WTC11 (cell line): ENCODE measurements around the gene LPIN3. TPM values are rescaled to one million over a fixed set of nuclear protein-coding genes. Genes with fewer than 3 reads are reported as not detected.

Experiments
- ATAC-seq: fragments of 200-7000 bp; cut with Tn5 transposase; 2 replicates; pipeline ENCODE4 v1.10.0; 2021; ENCODE audit warnings: mild to moderate bottlenecking, moderate library complexity
- CTCF ChIA-PET: fragments of 300-600 bp; sonication (Branson Sonifier 250); formaldehyde crosslinking; loops from one replicate; lab custom pipeline; 2021; ENCODE audit warnings: antibody characterized with exemption; lab: Charles Lee
- POLR2A ChIA-PET: fragments of 350-600 bp; sonication (Branson Sonifier 250); formaldehyde crosslinking; loops from one replicate; lab custom pipeline; 2021; ENCODE audit warnings: antibody characterized with exemption; lab: Charles Lee
- DNase-seq: peaks from one replicate; pipeline ENCODE4 v3.0.0; 2021; ENCODE audit warnings: low spot score
- H3K27ac Mint-ChIP-seq: 2 replicates; pipeline ENCODE4 v1.8.0; 2021; ENCODE audit warnings: mixed read lengths
- H3K27me3 Mint-ChIP-seq: 2 replicates; pipeline ENCODE4 v1.8.0; 2021; ENCODE audit warnings: low read depth, mild to moderate bottlenecking, moderate library complexity, mixed read lengths
- H3K36me3 Mint-ChIP-seq: 2 replicates; pipeline ENCODE4 v1.8.0; 2021; ENCODE audit warnings: mixed read lengths
- H3K4me1 Mint-ChIP-seq: 2 replicates; pipeline ENCODE4 v1.8.0; 2022; ENCODE audit warnings: mixed read lengths
- H3K4me3 Mint-ChIP-seq: 2 replicates; pipeline ENCODE4 v1.8.0; 2021; ENCODE audit warnings: mild to moderate bottlenecking, moderate library complexity, mixed read lengths
- H3K9me3 Mint-ChIP-seq: 2 replicates; pipeline ENCODE4 v1.8.0; 2021; ENCODE audit warnings: mixed read lengths
- FOXK1 ChIP-seq: sonication (generic); formaldehyde crosslinking; IDR thresholded peaks from 2 replicates; pipeline ENCODE4 v1.8.0; 2022; ENCODE audit warnings: mild to moderate bottlenecking, moderate library complexity, missing genetic modification reagents
- FOXP1 ChIP-seq: sonication (generic); formaldehyde crosslinking; IDR thresholded peaks from 2 replicates; pipeline ENCODE4 v1.8.0; 2022; ENCODE audit warnings: missing genetic modification reagents, mild to moderate bottlenecking, moderate library complexity, borderline replicate concordance
- HMGA2 ChIP-seq: fragments of 250-450 bp; sonication (Bioruptor Pico); IDR thresholded peaks from 2 replicates; pipeline ENCODE4 v1.4.0; 2021; ENCODE audit warnings: mild to moderate bottlenecking, moderate library complexity
- NFYB ChIP-seq: sonication (generic); formaldehyde crosslinking; conservative IDR thresholded peaks from 2 replicates; pipeline ENCODE4 v1.8.0; 2022; ENCODE audit warnings: low read depth, missing genetic modification reagents
- NR1H2 ChIP-seq: sonication (generic); formaldehyde crosslinking; IDR thresholded peaks from 2 replicates; pipeline ENCODE4 v1.9.0; 2021; ENCODE audit warnings: mild to moderate bottlenecking, moderate library complexity, missing genetic modification reagents
- NR2C2 ChIP-seq: sonication (generic); formaldehyde crosslinking; IDR thresholded peaks from 2 replicates; pipeline ENCODE4 v1.8.0; 2022; ENCODE audit warnings: mild to moderate bottlenecking, missing genetic modification reagents
- NR3C1 ChIP-seq: sonication (generic); formaldehyde crosslinking; conservative IDR thresholded peaks from 2 replicates; pipeline ENCODE4 v1.8.1; 2023; ENCODE audit warnings: low read depth, mild to moderate bottlenecking, missing genetic modification reagents
- PRRX2 ChIP-seq: fragments of 250-450 bp; sonication (Bioruptor Pico); IDR thresholded peaks from 2 replicates; pipeline ENCODE4 v1.8.0; 2021; ENCODE audit warnings: mild to moderate bottlenecking
- SMAD4 ChIP-seq: sonication (generic); formaldehyde crosslinking; IDR thresholded peaks from 2 replicates; pipeline ENCODE4 v1.8.0; 2022; ENCODE audit warnings: mild to moderate bottlenecking, missing genetic modification reagents
- TEAD1 ChIP-seq: sonication (generic); formaldehyde crosslinking; IDR thresholded peaks from 2 replicates; pipeline ENCODE4 v1.8.0; 2022; ENCODE audit warnings: mild to moderate bottlenecking, missing genetic modification reagents
- TP53 ChIP-seq: sonication (generic); formaldehyde crosslinking; IDR thresholded peaks from 2 replicates; pipeline ENCODE4 v1.8.1; 2023; ENCODE audit warnings: mild to moderate bottlenecking, missing genetic modification reagents
- ZNF121 ChIP-seq: sonication (generic); formaldehyde crosslinking; IDR thresholded peaks from 2 replicates; pipeline ENCODE4 v1.8.0; 2023; ENCODE audit warnings: missing genetic modification reagents
- ZNF219 ChIP-seq: sonication (generic); formaldehyde crosslinking; IDR thresholded peaks from 2 replicates; pipeline ENCODE4 v1.8.0; 2023; ENCODE audit warnings: missing genetic modification reagents, mild to moderate bottlenecking, borderline replicate concordance
- total RNA-seq: library from RNA; stranded (reverse); gene quantifications from 3 replicates; pipeline ENCODE4 v1.2.3, GENCODE V29; 2021
- TF ChIP-seq, protein P1 (sequence below): sonication (generic); formaldehyde crosslinking; IDR thresholded peaks from 2 replicates; pipeline ENCODE4 v1.8.1; 2023; ENCODE audit warnings: mild to moderate bottlenecking, missing genetic modification reagents
- TF ChIP-seq, protein P2 (sequence below): fragments of 250-450 bp; sonication (Bioruptor Pico); conservative IDR thresholded peaks from 2 replicates; pipeline ENCODE4 v1.9.0; 2021; ENCODE audit warnings: mild to moderate bottlenecking
- TF ChIP-seq, protein P3 (sequence below): fragments of 200-600 bp; IDR thresholded peaks from 2 replicates; pipeline ENCODE4 v1.8.0; 2022; ENCODE audit warnings: antibody characterized with exemption
- TF ChIP-seq, protein P4 (sequence below): sonication (generic); formaldehyde crosslinking; IDR thresholded peaks from 2 replicates; pipeline ENCODE4 v1.8.0; 2022; ENCODE audit warnings: mild to moderate bottlenecking, missing genetic modification reagents
- TF ChIP-seq, protein P5 (sequence below): sonication (generic); formaldehyde crosslinking; IDR thresholded peaks from 2 replicates; pipeline ENCODE4 v1.8.1; 2022; ENCODE audit warnings: missing genetic modification reagents, borderline replicate concordance
- TF ChIP-seq, protein P6 (sequence below): sonication (generic); formaldehyde crosslinking; IDR thresholded peaks from 2 replicates; pipeline ENCODE4 v1.8.0; 2023; ENCODE audit warnings: missing genetic modification reagents
- TF ChIP-seq, protein P7 (sequence below): sonication (generic); formaldehyde crosslinking; IDR thresholded peaks from 2 replicates; pipeline ENCODE4 v1.8.0; 2022; ENCODE audit warnings: mild to moderate bottlenecking, missing genetic modification reagents

Gene LPIN3
- total RNA-seq, 1 experiment from 2014 or later: 7.9 TPM

DNA sequence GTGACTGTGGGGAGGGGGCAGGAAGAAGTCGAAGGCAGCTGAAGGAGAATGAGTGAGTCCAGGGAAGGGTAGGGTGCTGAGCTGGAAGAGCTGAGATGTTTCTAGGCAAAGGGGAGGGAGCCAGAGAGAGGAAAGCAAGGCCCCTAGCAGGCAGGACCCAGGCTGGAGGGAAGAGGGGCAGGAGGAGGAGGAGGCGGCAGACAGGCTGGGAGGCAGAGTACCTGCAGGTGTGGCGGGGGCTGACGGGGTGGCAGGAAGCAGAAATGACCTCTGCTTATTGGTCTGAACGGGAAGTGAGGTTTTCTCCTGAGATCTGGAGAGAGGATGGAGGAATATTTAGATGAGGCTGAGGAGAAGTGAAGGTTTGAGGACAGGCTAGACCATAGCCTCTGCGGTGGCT, 36.7 kb downstream of the LPIN3 start:
- Mint-ChIP-seq H3K4me3 (no peak overlapping the region), H3K36me3 (peaks cover 4% of the 10 kb centered on the region), H3K9me3 (peaks cover 9% of the 10 kb centered on the region), H3K27me3 (peaks cover 3% of the 10 kb centered on the region), H3K27ac (no peak overlapping the region)
- no peak for DNase-seq
- POLR2A ChIA-PET: no interaction called here
- TF ChIP-seq ZNF219 (no peak), FOXP1 (CRISPR knock-in tag) (no peak), PRRX2 (no peak), NR1H2 (CRISPR knock-in tag) (no peak), TEAD1 (CRISPR knock-in tag) (no peak), TP53 (CRISPR knock-in tag) (no peak), HMGA2 (CRISPR knock-in tag) (no peak), NR3C1 (no peak), ZNF121 (CRISPR knock-in tag) (no peak), NFYB (CRISPR knock-in tag) (no peak), FOXK1 (CRISPR knock-in tag) (no peak), NR2C2 (no peak), SMAD4 (CRISPR knock-in tag) (no peak)
- TF ChIP-seq, protein P1, sequence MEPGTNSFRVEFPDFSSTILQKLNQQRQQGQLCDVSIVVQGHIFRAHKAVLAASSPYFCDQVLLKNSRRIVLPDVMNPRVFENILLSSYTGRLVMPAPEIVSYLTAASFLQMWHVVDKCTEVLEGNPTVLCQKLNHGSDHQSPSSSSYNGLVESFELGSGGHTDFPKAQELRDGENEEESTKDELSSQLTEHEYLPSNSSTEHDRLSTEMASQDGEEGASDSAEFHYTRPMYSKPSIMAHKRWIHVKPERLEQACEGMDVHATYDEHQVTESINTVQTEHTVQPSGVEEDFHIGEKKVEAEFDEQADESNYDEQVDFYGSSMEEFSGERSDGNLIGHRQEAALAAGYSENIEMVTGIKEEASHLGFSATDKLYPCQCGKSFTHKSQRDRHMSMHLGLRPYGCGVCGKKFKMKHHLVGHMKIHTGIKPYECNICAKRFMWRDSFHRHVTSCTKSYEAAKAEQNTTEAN: no peak
- TF ChIP-seq, protein P2, sequence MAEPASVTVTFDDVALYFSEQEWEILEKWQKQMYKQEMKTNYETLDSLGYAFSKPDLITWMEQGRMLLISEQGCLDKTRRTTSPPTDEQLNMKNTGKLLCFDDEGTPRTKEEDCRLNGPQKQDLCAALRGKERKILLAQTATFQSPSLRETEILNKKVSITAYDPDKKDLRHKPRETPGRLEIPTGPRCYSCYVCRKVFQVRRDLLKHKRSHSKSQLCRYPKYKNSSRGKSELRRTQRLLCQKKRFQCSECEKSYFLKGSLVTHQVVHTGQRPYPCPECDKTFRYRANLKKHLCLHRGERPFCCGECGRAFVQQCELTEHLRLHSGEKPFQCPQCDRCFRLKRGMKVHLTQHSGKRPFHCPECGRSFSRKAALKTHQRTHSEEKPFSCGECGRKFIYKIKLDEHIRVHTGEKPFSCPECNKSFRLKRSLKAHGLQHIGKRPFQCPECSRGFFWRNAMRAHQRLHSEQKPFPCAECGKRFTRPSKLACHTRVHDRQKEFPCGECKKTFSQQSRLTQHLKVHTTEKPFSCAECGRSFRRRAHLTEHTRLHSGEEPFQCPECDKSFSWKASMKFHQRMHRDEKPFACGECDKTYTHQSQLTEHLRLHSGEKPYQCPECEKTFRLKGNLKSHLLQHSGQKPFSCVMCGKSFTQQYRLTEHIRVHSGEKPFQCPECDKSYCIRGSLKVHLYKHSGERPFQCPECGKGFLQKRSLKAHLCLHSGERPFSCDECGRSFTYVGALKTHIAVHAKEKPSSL (CRISPR knock-in tag): no peak
- TF ChIP-seq, protein P3, sequence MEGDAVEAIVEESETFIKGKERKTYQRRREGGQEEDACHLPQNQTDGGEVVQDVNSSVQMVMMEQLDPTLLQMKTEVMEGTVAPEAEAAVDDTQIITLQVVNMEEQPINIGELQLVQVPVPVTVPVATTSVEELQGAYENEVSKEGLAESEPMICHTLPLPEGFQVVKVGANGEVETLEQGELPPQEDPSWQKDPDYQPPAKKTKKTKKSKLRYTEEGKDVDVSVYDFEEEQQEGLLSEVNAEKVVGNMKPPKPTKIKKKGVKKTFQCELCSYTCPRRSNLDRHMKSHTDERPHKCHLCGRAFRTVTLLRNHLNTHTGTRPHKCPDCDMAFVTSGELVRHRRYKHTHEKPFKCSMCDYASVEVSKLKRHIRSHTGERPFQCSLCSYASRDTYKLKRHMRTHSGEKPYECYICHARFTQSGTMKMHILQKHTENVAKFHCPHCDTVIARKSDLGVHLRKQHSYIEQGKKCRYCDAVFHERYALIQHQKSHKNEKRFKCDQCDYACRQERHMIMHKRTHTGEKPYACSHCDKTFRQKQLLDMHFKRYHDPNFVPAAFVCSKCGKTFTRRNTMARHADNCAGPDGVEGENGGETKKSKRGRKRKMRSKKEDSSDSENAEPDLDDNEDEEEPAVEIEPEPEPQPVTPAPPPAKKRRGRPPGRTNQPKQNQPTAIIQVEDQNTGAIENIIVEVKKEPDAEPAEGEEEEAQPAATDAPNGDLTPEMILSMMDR: no peak
- TF ChIP-seq, protein P4, sequence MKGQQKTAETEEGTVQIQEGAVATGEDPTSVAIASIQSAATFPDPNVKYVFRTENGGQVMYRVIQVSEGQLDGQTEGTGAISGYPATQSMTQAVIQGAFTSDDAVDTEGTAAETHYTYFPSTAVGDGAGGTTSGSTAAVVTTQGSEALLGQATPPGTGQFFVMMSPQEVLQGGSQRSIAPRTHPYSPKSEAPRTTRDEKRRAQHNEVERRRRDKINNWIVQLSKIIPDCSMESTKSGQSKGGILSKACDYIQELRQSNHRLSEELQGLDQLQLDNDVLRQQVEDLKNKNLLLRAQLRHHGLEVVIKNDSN: no peak
- TF ChIP-seq, protein P5, sequence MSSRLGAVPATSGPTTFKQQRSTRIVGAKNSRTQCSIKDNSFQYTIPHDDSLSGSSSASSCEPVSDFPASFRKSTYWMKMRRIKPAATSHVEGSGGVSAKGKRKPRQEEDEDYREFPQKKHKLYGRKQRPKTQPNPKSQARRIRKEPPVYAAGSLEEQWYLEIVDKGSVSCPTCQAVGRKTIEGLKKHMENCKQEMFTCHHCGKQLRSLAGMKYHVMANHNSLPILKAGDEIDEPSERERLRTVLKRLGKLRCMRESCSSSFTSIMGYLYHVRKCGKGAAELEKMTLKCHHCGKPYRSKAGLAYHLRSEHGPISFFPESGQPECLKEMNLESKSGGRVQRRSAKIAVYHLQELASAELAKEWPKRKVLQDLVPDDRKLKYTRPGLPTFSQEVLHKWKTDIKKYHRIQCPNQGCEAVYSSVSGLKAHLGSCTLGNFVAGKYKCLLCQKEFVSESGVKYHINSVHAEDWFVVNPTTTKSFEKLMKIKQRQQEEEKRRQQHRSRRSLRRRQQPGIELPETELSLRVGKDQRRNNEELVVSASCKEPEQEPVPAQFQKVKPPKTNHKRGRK: no peak
- TF ChIP-seq, protein P6, sequence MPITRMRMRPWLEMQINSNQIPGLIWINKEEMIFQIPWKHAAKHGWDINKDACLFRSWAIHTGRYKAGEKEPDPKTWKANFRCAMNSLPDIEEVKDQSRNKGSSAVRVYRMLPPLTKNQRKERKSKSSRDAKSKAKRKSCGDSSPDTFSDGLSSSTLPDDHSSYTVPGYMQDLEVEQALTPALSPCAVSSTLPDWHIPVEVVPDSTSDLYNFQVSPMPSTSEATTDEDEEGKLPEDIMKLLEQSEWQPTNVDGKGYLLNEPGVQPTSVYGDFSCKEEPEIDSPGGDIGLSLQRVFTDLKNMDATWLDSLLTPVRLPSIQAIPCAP (CRISPR knock-in tag): no peak
- TF ChIP-seq, protein P7, sequence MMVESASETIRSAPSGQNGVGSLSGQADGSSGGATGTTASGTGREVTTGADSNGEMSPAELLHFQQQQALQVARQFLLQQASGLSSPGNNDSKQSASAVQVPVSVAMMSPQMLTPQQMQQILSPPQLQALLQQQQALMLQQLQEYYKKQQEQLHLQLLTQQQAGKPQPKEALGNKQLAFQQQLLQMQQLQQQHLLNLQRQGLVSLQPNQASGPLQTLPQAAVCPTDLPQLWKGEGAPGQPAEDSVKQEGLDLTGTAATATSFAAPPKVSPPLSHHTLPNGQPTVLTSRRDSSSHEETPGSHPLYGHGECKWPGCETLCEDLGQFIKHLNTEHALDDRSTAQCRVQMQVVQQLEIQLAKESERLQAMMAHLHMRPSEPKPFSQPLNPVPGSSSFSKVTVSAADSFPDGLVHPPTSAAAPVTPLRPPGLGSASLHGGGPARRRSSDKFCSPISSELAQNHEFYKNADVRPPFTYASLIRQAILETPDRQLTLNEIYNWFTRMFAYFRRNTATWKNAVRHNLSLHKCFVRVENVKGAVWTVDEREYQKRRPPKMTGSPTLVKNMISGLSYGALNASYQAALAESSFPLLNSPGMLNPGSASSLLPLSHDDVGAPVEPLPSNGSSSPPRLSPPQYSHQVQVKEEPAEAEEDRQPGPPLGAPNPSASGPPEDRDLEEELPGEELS (CRISPR knock-in tag): no peak
- TF ChIP-seq, all 79 proteins: peak for 0
- H3K4me1 Mint-ChIP-seq: peaks cover 9% of the 10 kb centered on the region; the same call in 1 of the 2 replicates
- ATAC-seq: no peak
- CTCF ChIA-PET: interaction anchor here (1.2 kb wide), 1 partner anchor 204 kb away, joined by 3 read pairs; no protein-coding TSS in a partner anchor
